Lung (tissue), 12 donors: Measurements from ENCODE around the gene MYO18A. TPM values are rescaled to one million over a fixed set of nuclear protein-coding genes. Genes with fewer than 3 reads are reported as not detected.

ENCODE experiments used
- ATAC-seq: fragments of 200-7000 bp; cut with Tn5 transposase; one replicate; pipeline ENCODE4 v1.9.1; 2020; ENCODE audit warnings: moderate number of reproducible peaks; ENCODE audit not compliant: insufficient read depth, low FRiP score
- DNase-seq, 3 donors: peaks; one replicate each; pipeline ENCODE4 v3.0.0-alpha.2; 2013 to 2017
- H3K27ac ChIP-seq, 2 donors: one replicate each; pipeline ENCODE4 v1.5.1; 2013; ENCODE audit warnings: mild to moderate bottlenecking in 2 of 2, moderate library complexity in 2 of 2, control low read depth in 1 of 2, inconsistent platforms in 1 of 2, low read depth in 1 of 2, low read length in 1 of 2
- H3K27me3 ChIP-seq, 3 donors: one replicate each; pipeline ENCODE4 v1.5.1; 2013; ENCODE audit warnings: low read length in 2 of 3; ENCODE audit not compliant: control insufficient read depth in 3 of 3, insufficient read depth in 3 of 3
- H3K36me3 ChIP-seq, 4 donors: one replicate each; pipeline ENCODE4 v1.5.1; 2013; ENCODE audit warnings: low read length in 4 of 4, mild to moderate bottlenecking in 1 of 4, moderate library complexity in 1 of 4; ENCODE audit not compliant: control insufficient read depth in 4 of 4, insufficient read depth in 4 of 4
- H3K4me1 ChIP-seq, 5 donors: one replicate each; pipeline ENCODE4 v1.5.1; 2013; ENCODE audit warnings: low read length in 5 of 5, mild to moderate bottlenecking in 2 of 5, moderate library complexity in 1 of 5; ENCODE audit not compliant: control insufficient read depth in 5 of 5, insufficient read depth in 5 of 5
- H3K4me3 ChIP-seq: one replicate; pipeline ENCODE4 v1.5.1; 2013; ENCODE audit warnings: mild to moderate bottlenecking, control low read depth, moderate library complexity
- H3K9ac ChIP-seq, 2 donors: one replicate each; pipeline ENCODE4 v1.5.1; 2013; ENCODE audit warnings: low read length in 2 of 2, control low read depth in 1 of 2; ENCODE audit not compliant: insufficient read depth in 1 of 2
- H3K9me3 ChIP-seq, 4 donors: one replicate each; pipeline ENCODE4 v1.5.1; 2013; ENCODE audit warnings: low read length in 3 of 4, mild to moderate bottlenecking in 1 of 4, moderate library complexity in 1 of 4; ENCODE audit not compliant: control insufficient read depth in 4 of 4, insufficient read depth in 3 of 4
- CTCF ChIP-seq: IDR thresholded peaks from 2 replicates; pipeline ENCODE4 v1.5.1; 2012; ENCODE audit warnings: mild to moderate bottlenecking; ENCODE audit errors: control extremely low read depth, extremely low read depth
- WGBS, 2 donors: extraction: QIAGEN DNeasy Blood & Tissue Kit; methylation state at CpG; one replicate each; pipeline ENCODE4 v1.1.7; 2013; 5-methylcytosine and 5-hydroxymethylcytosine counted together
- polyA plus RNA-seq, 2 donors: library from polyadenylated mRNA; stranded (reverse); fragments of 200-250 nt; gene quantifications; one replicate each; pipeline ENCODE4 v1.2.1, GENCODE V29; 2013
- total RNA-seq, 2 donors: library from RNA; depleted of rRNA in 1 of 2; stranded (reverse); fragments of >200 nt in 1 of 2; gene quantifications; one replicate each; pipeline ENCODE4 v1.2.1, GENCODE V29; 2014 to 2021
- donor health status: control.
- donor health status: control.
- donor health status: Bipolar disorder and iron deficiency.
- donor health status: healthy.
- donor health status: DM: yes; HTN: yes; CAD: no.

MYO18A gene
- total and polyA plus RNA-seq, 4 donors = 19.0 to 65.2 (median 49.3) TPM

- TF ChIP-seq CTCF = no peak
- Histone ChIP-seq H3K36me3 (no peaks in the 10 kb centered on the region), H3K4me1 (no peaks in the 10 kb centered on the region), H3K27ac (no peak overlapping the region), H3K9me3 (no peaks in the 10 kb centered on the region), H3K9ac (no peak overlapping the region), H3K27me3 (peaks cover 0 to 12% (median 0%) of the 10 kb centered on the region in 3 donors), H3K4me3 (no peak overlapping the region)
- WGBS, 2 donors = 88 to 89% methylated on average over 16 of the region's 16 CpGs
- ATAC-seq (no peak), DNase-seq (no peak)
Measured at GRCh38 chr17:29197516-29198272, 17.5 kb upstream of the MYO18A start.

GRCh38 chr17:29196769-29197515, 16.7 kb upstream of the MYO18A start:
- H3K4me1 ChIP-seq = no peaks in the 10 kb centered on the region
- no peak for TF ChIP-seq CTCF
- H3K27me3 ChIP-seq = peaks cover 0 to 12% (median 0%) of the 10 kb centered on the region in 3 donors
- ATAC-seq (no peak), DNase-seq (no peak)
- no peaks in the 10 kb centered on the region for H3K9me3 ChIP-seq
- H3K36me3 ChIP-seq = no peaks in the 10 kb centered on the region
- H3K27ac ChIP-seq = no peak overlapping the region
- WGBS, 2 donors = 71 to 81% methylated on average over 9 of the region's 9 CpGs
- no peak overlapping the region for H3K4me3 ChIP-seq
- no peak overlapping the region for H3K9ac ChIP-seq

- H3K9ac ChIP-seq = no peak overlapping the region
- 22 to 58% methylated on average over 10 of the region's 10 CpGs for WGBS, 2 donors
Measured at GRCh38 chr17:29195465-29196081, 15.4 kb upstream of the MYO18A start.

More at GRCh38 chr17:29195465-29196081, 15.4 kb upstream of the MYO18A start:
- Histone ChIP-seq H3K4me3 (no peak overlapping the region), H3K27ac (no peak overlapping the region), H3K4me1 (peaks cover 0 to 2% (median 0%) of the 10 kb centered on the region in 5 donors), H3K9me3 (no peaks in the 10 kb centered on the region), H3K36me3 (no peaks in the 10 kb centered on the region), H3K27me3 (peaks cover 0 to 12% (median 0%) of the 10 kb centered on the region in 3 donors)
- no peak for TF ChIP-seq CTCF
- DNase-seq (peak in 1 of 3 donors; percentile 12), ATAC-seq (no peak)
